Loucy (cell line): ENCODE measurements around the gene STAC3.

Experiments used
- EZH2phosphoT487 ChIP-seq: fragments of 200-600 bp; IDR thresholded peaks from 2 replicates; pipeline ENCODE4 v1.6.1; 2018; ENCODE audit warnings: antibody characterized with exemption, mild to moderate bottlenecking, moderate library complexity, borderline replicate concordance
- TF ChIP-seq, protein P1 (sequence below): fragments of 200-600 bp; sonication (generic); conservative IDR thresholded peaks from 2 replicates; pipeline ENCODE4 v1.5.1; 2014; ENCODE audit warnings: mild to moderate bottlenecking, antibody characterized with exemption, low read length

DNA sequence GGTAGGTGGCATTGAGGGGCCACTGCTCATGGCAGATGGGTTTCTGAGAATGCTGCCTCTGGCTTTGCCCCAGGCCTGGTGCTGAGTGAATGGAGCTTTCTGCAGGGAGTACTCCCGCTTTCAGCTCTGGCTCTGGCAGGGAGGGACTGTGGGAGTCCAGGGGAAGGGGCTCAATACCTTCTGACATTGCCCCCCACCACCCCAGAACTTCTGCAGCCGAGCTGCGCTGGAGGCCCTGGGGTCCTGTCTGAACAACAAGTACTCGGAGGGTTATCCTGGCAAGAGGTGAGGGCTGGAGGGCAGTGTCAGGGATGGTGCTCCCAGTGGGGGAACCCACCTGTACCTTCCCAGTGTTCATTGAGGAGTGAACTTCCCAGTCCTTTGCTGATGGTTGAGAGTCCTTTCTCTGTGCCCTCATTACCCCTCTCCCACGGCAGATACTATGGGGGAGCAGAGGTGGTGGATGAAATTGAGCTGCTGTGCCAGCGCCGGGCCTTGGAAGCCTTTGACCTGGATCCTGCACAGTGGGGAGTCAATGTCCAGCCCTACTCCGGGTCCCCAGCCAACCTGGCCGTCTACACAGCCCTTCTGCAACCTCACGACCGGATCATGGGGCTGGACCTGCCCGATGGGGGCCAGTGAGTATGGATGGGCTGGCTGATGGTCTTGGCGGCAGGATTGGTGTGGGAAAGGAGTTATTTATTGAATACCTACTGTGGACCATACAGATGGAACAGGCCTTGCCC is 19.5 kb downstream of the STAC3 start:
- TF ChIP-seq EZH2phosphoT487: no peak
- TF ChIP-seq, protein P1, sequence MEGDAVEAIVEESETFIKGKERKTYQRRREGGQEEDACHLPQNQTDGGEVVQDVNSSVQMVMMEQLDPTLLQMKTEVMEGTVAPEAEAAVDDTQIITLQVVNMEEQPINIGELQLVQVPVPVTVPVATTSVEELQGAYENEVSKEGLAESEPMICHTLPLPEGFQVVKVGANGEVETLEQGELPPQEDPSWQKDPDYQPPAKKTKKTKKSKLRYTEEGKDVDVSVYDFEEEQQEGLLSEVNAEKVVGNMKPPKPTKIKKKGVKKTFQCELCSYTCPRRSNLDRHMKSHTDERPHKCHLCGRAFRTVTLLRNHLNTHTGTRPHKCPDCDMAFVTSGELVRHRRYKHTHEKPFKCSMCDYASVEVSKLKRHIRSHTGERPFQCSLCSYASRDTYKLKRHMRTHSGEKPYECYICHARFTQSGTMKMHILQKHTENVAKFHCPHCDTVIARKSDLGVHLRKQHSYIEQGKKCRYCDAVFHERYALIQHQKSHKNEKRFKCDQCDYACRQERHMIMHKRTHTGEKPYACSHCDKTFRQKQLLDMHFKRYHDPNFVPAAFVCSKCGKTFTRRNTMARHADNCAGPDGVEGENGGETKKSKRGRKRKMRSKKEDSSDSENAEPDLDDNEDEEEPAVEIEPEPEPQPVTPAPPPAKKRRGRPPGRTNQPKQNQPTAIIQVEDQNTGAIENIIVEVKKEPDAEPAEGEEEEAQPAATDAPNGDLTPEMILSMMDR: no peak
